Smooth muscle cell of the pulmonary artery (primary cell): ENCODE results near the gene VTN. TPM values are rescaled to one million over a fixed set of nuclear protein-coding genes. Genes with fewer than 3 reads are reported as not detected.

Source experiments
- total RNA-seq: library from RNA; depleted of rRNA; stranded (reverse); fragments of >200 nt; gene quantifications from 2 replicates; pipeline ENCODE4 v1.2.3, GENCODE V29; 2014

Gene VTN
- total RNA-seq, result 1.7 and 3.4 TPM in 2 replicates

GRCh38 chr17:28370035-28370743 lies at the start of gene VTN:
Gene VTN, minus strand, starts transcription at chr17:28370307. Its CDS starts 104 bp downstream, at chr17:28370203.

GRCh38 chr17:28405632-28406472 lies 35.7 kb upstream of the VTN start, which contains the start of gene SLC46A1:
Gene SLC46A1, minus strand, starts transcription at chr17:28406212. Its CDS starts 98 bp downstream, at chr17:28406114.

GRCh38 chr17:28371245-28372202 lies 1.4 kb upstream of the VTN start, which contains the start of gene SARM1:
Gene SARM1, plus strand, starts transcription at chr17:28371694. Its CDS starts 339 bp downstream, at chr17:28372033.

GRCh38 chr17:28364665-28365363 lies 5.3 kb downstream of the VTN start, which contains the start of gene SEBOX:
Gene SEBOX, minus strand, starts transcription at chr17:28365199. Its CDS starts 48 bp downstream, at chr17:28365151.

GRCh38 chr17:28357061-28357900 lies 12.8 kb downstream of the VTN start, which contains the start of gene POLDIP2:
Gene POLDIP2, minus strand, starts transcription at chr17:28357527. Its CDS starts 79 bp downstream, at chr17:28357448.

GRCh38 chr17:28335201-28335958 lies 34.7 kb downstream of the VTN start, which contains the start of the genes IFT20 and TNFAIP1:
Gene IFT20, minus strand, starts transcription at chr17:28335472. Its CDS starts 3,487 bp downstream, at chr17:28331985.
Gene TNFAIP1, plus strand, starts transcription at chr17:28335761. Its CDS starts 3,761 bp downstream, at chr17:28339522.

GRCh38 chr17:28318759-28319597 lies 51.1 kb downstream of the VTN start, which contains the start of gene TMEM97:
Gene TMEM97, plus strand, starts transcription at chr17:28319200. Its CDS starts 40 bp downstream, at chr17:28319240.

Other genes starting within 250 kb of the VTN start
- 7.8 TPM in 2 replicates for gene TMEM97, start 51.1 kb downstream of the VTN start, total RNA-seq
- gene IFT20, start 34.8 kb downstream of the VTN start, total RNA-seq, result 44.9 and 56.0 TPM in 2 replicates
- 35.6 and 44.3 TPM in 2 replicates for gene TNFAIP1, start 34.5 kb downstream of the VTN start, total RNA-seq
- 81.4 and 95.5 TPM in 2 replicates for gene POLDIP2, start 12.8 kb downstream of the VTN start, total RNA-seq
- gene SEBOX, start 5.1 kb downstream of the VTN start, total RNA-seq, result not detected in 2 replicates
- gene SARM1, start 1.4 kb upstream of the VTN start, total RNA-seq, result 14.2 and 14.9 TPM in 2 replicates
- gene SLC46A1, start 35.9 kb upstream of the VTN start, total RNA-seq, result 11.4 and 16.4 TPM in 2 replicates
- gene SLC13A2, start 103.3 kb upstream of the VTN start, total RNA-seq, result not detected in 2 replicates
- not detected in 2 replicates for gene FOXN1, start 136.0 kb upstream of the VTN start, total RNA-seq
- 35.9 and 41.8 TPM in 2 replicates for gene UNC119, start 182.3 kb upstream of the VTN start, total RNA-seq
- gene PIGS, start 201.2 kb upstream of the VTN start, total RNA-seq, result 117 and 163 TPM in 2 replicates
- gene ALDOC, start 206.6 kb upstream of the VTN start, total RNA-seq, result 230 and 260 TPM in 2 replicates
- gene SPAG5, start 228.7 kb upstream of the VTN start, total RNA-seq, result 6.0 and 13.3 TPM in 2 replicates
- 8.4 and 9.5 TPM in 2 replicates for gene RSKR, start 243.9 kb upstream of the VTN start, total RNA-seq